ENCODE results near the gene FAM227B. TPM values are rescaled to one million over a fixed set of nuclear protein-coding genes. Genes with fewer than 3 reads are reported as not detected.

FAM227B gene
- total RNA-seq, 2 donors from 2014 or later, result 8.2 to 9.8 TPM

- ATAC-seq, result no peak
- DNase-seq, result no peak
- intact Hi-C loops (cut with DNase I), result no loop called here
Observed at GRCh38 chr15:49282366-49282765, 338.3 kb downstream of the FAM227B start.

- no peak for DNase-seq
- ATAC-seq, result no peak
- intact Hi-C loops (cut with DNase I), result no loop called here
Observed at GRCh38 chr15:49279521-49280456, 340.8 kb downstream of the FAM227B start.

GRCh38 chr15:49278751-49279150 lies 341.9 kb downstream of the FAM227B start:
- ATAC-seq (no peak), DNase-seq (no peak)
- intact Hi-C loops (cut with DNase I), result no loop called here

Other genes with a start within 250 kb of the FAM227B start
- gene FGF7, start 197.6 kb downstream of the FAM227B start, total RNA-seq, result 10 to 100 TPM; 37.1 to 43.6 TPM
- 10 to 100 TPM; 25.2 to 25.7 TPM for gene DTWD1, start 230 bp upstream of the FAM227B start, total RNA-seq

Data from left cardiac atrium (tissue), 4 donors.